ENCODE measurements around the gene ZBED4.
"Not testable (repeated sequence)": the region's sequence is repeated elsewhere in the genome, so short reads cannot be mapped to it uniquely, and the experiment has no call there.

The ZBED4 gene

GRCh38 chr22:49852898-49853894 is at the start of gene ZBED4:
Gene ZBED4 (plus strand): TSS chr22:49853844. CDS start chr22:49883663, 29,819 bp downstream.
- DNase-seq = peak; percentile 90 to 98 (median 94)

- DNase-seq = no peak
Observed at GRCh38 chr22:49807129-49807528, 46.5 kb upstream of the ZBED4 start.

- peak; percentile 11 to 82 (median 56) for DNase-seq
Observed at GRCh38 chr22:49807780-49808708, 45.6 kb upstream of the ZBED4 start.

GRCh38 chr22:49810363-49811019 is 43.2 kb upstream of the ZBED4 start:
- DNase-seq = no peak

GRCh38 chr22:49811020-49811791 is 42.4 kb upstream of the ZBED4 start:
- DNase-seq = no peak

- DNase-seq = no peak
Observed at GRCh38 chr22:49812838-49813237, 40.8 kb upstream of the ZBED4 start.

GRCh38 chr22:49814164-49814686 is 39.4 kb upstream of the ZBED4 start:
- no peak for DNase-seq

- DNase-seq = no peak
Observed at GRCh38 chr22:49814856-49815255, 38.8 kb upstream of the ZBED4 start.

- no peak for DNase-seq
Observed at GRCh38 chr22:49815641-49816091, 38.0 kb upstream of the ZBED4 start.

GRCh38 chr22:49817359-49817758 is 36.3 kb upstream of the ZBED4 start:
- DNase-seq = no peak

GRCh38 chr22:49820984-49821383 is 32.7 kb upstream of the ZBED4 start:
- no peak for DNase-seq

GRCh38 chr22:49821741-49822140 is 31.9 kb upstream of the ZBED4 start:
- DNase-seq = not testable (repeated sequence)

GRCh38 chr22:49823289-49824045 is 30.2 kb upstream of the ZBED4 start:
- no peak for DNase-seq

- DNase-seq = no peak
Observed at GRCh38 chr22:49824185-49824925, 29.3 kb upstream of the ZBED4 start.

- DNase-seq = no peak
Observed at GRCh38 chr22:49824936-49825335, 28.7 kb upstream of the ZBED4 start.

GRCh38 chr22:49825436-49825835 is 28.2 kb upstream of the ZBED4 start:
- no peak for DNase-seq

GRCh38 chr22:49825944-49826602 is 27.6 kb upstream of the ZBED4 start:
- peak; percentile 28 to 56 (median 46) for DNase-seq

- peak; percentile 28 to 76 (median 36) for DNase-seq
Observed at GRCh38 chr22:49826603-49827270, 26.9 kb upstream of the ZBED4 start.

Measured in stimulated activated naive CD4-positive, alpha-beta T cell (primary cell).